Measurements from ENCODE around the gene DPH6.

DPH6 gene

GRCh38 chr15:35491173-35491572, 54.8 kb downstream of the DPH6 start:
- Histone ChIP-seq H3K4me1 (ENCODE audit: control insufficient read depth, insufficient read depth, low read depth, low read length) (no peaks in the 10 kb centered on the region), H3K23ac (ENCODE audit: low read length in 2 of 2) (no peak overlapping the region), H2BK120ac (ENCODE audit: low read depth, low read length) (no peak overlapping the region), H3K4me2 (ENCODE audit: low read length, poor library complexity, severe bottlenecking) (no peak overlapping the region), H2BK12ac (ENCODE audit: low read length in 2 of 2) (no peak overlapping the region), H3K9ac (ENCODE audit: low read length) (no peak overlapping the region), H3K4ac (ENCODE audit: low read depth in 1 of 2, low read length in 2 of 2) (no peak overlapping the region), H2BK15ac (ENCODE audit: low read depth, poor library complexity, severe bottlenecking) (no peak overlapping the region), H3K14ac (ENCODE audit: low read length in 2 of 2) (no peak overlapping the region), H2AFZ (ENCODE audit: low read depth, low read length) (no peak overlapping the region), H3K27me3 (ENCODE audit: control insufficient read depth in 1 of 2, insufficient read depth in 1 of 2, low read length in 2 of 2) (no peaks in the 10 kb centered on the region), H2AK5ac (ENCODE audit: low read length, severe bottlenecking) (no peak overlapping the region), H3K4me3 (ENCODE audit: insufficient read depth in 1 of 2, low read depth in 1 of 2, low read length in 2 of 2) (no peak overlapping the region), H4K8ac (ENCODE audit: low read length) (no peak overlapping the region), H3K9me3 (ENCODE audit: control insufficient read depth, low read length) (peaks cover 19% of the 10 kb centered on the region), H3K79me1 (replicated peaks; ENCODE audit: low read length, poor library complexity, severe bottlenecking) (peaks cover 2% of the 10 kb centered on the region), H4K91ac (ENCODE audit: low read length) (no peak overlapping the region), H3K18ac (ENCODE audit: low read depth in 1 of 2, low read length in 2 of 2) (no peak overlapping the region), H3K27ac (ENCODE audit: low read length, poor library complexity, severe bottlenecking) (no peak overlapping the region), H3K36me3 (ENCODE audit: control insufficient read depth in 1 of 2, insufficient read depth in 2 of 2, low read depth in 1 of 2, low read length in 2 of 2) (peaks cover 6 to 8% of the 10 kb centered on the region in 2 experiments), H2BK5ac (ENCODE audit: low read depth, low read length, poor library complexity, severe bottlenecking) (no peak overlapping the region)
- WGBS = 91% methylated on average over 1 of the region's 3 CpGs
- DNase-seq = no peak

- Histone ChIP-seq H2BK12ac (ENCODE audit: low read length in 2 of 2) (no peak overlapping the region), H3K18ac (ENCODE audit: low read depth in 1 of 2, low read length in 2 of 2) (no peak overlapping the region), H3K9ac (ENCODE audit: low read length) (no peak overlapping the region), H4K8ac (ENCODE audit: low read length) (no peak overlapping the region), H3K79me1 (replicated peaks; ENCODE audit: low read length, poor library complexity, severe bottlenecking) (peaks cover 2% of the 10 kb centered on the region), H3K4me3 (ENCODE audit: insufficient read depth in 1 of 2, low read depth in 1 of 2, low read length in 2 of 2) (no peak overlapping the region), H3K36me3 (ENCODE audit: control insufficient read depth in 1 of 2, insufficient read depth in 2 of 2, low read depth in 1 of 2, low read length in 2 of 2) (peaks cover 6 to 8% of the 10 kb centered on the region in 2 experiments), H2BK120ac (ENCODE audit: low read depth, low read length) (no peak overlapping the region), H3K9me3 (ENCODE audit: control insufficient read depth, low read length) (peaks cover 20% of the 10 kb centered on the region), H3K27me3 (ENCODE audit: control insufficient read depth in 1 of 2, insufficient read depth in 1 of 2, low read length in 2 of 2) (no peaks in the 10 kb centered on the region), H3K4ac (ENCODE audit: low read depth in 1 of 2, low read length in 2 of 2) (no peak overlapping the region), H3K23ac (ENCODE audit: low read length in 2 of 2) (no peak overlapping the region), H4K91ac (ENCODE audit: low read length) (no peak overlapping the region), H2BK5ac (ENCODE audit: low read depth, low read length, poor library complexity, severe bottlenecking) (no peak overlapping the region), H3K4me1 (ENCODE audit: control insufficient read depth, insufficient read depth, low read depth, low read length) (no peaks in the 10 kb centered on the region), H3K27ac (ENCODE audit: low read length, poor library complexity, severe bottlenecking) (no peak overlapping the region), H3K14ac (ENCODE audit: low read length in 2 of 2) (no peak overlapping the region), H2AK5ac (ENCODE audit: low read length, severe bottlenecking) (no peak overlapping the region), H2AFZ (ENCODE audit: low read depth, low read length) (no peak overlapping the region), H2BK15ac (ENCODE audit: low read depth, poor library complexity, severe bottlenecking) (no peak overlapping the region), H3K4me2 (ENCODE audit: low read length, poor library complexity, severe bottlenecking) (no peak overlapping the region)
- WGBS = 91% methylated on average over 4 of the region's 4 CpGs
- no peak for DNase-seq
These were observed 55.5 kb downstream of the DPH6 start for GRCh38 chr15:35490511-35490910.

GRCh38 chr15:35487417-35487816, 58.5 kb downstream of the DPH6 start:
- no peak overlapping the region for H2AFZ ChIP-seq (ENCODE audit: low read depth, low read length)
- H4K8ac ChIP-seq (ENCODE audit: low read length) = no peak overlapping the region
- H3K27me3 ChIP-seq (ENCODE audit: control insufficient read depth in 1 of 2, insufficient read depth in 1 of 2, low read length in 2 of 2) = no peaks in the 10 kb centered on the region
- no peak overlapping the region for H3K23ac ChIP-seq (ENCODE audit: low read length in 2 of 2)
- H3K14ac ChIP-seq (ENCODE audit: low read length in 2 of 2) = no peak overlapping the region
- no peak overlapping the region for H3K4me3 ChIP-seq (ENCODE audit: insufficient read depth in 1 of 2, low read depth in 1 of 2, low read length in 2 of 2)
- no peak overlapping the region for H4K91ac ChIP-seq (ENCODE audit: low read length)
- H2AK5ac ChIP-seq (ENCODE audit: low read length, severe bottlenecking) = no peak overlapping the region
- 100% methylated on average over 2 of the region's 2 CpGs for WGBS
- no peaks in the 10 kb centered on the region for H3K4me1 ChIP-seq (ENCODE audit: control insufficient read depth, insufficient read depth, low read depth, low read length)
- no peak for DNase-seq
- H2BK12ac ChIP-seq (ENCODE audit: low read length in 2 of 2) = no peak overlapping the region
- no peak overlapping the region for H2BK15ac ChIP-seq (ENCODE audit: low read depth, poor library complexity, severe bottlenecking)
- H3K18ac ChIP-seq (ENCODE audit: low read depth in 1 of 2, low read length in 2 of 2) = no peak overlapping the region
- peaks cover 6 to 8% of the 10 kb centered on the region in 2 experiments for H3K36me3 ChIP-seq (ENCODE audit: control insufficient read depth in 1 of 2, insufficient read depth in 2 of 2, low read depth in 1 of 2, low read length in 2 of 2)
- no peak overlapping the region for H2BK5ac ChIP-seq (ENCODE audit: low read depth, low read length, poor library complexity, severe bottlenecking)
- H3K9ac ChIP-seq (ENCODE audit: low read length) = no peak overlapping the region
- no peak overlapping the region for H3K27ac ChIP-seq (ENCODE audit: low read length, poor library complexity, severe bottlenecking)
- H3K79me1 ChIP-seq (replicated peaks; ENCODE audit: low read length, poor library complexity, severe bottlenecking) = peaks cover 2% of the 10 kb centered on the region
- H2BK120ac ChIP-seq (ENCODE audit: low read depth, low read length) = no peak overlapping the region
- H3K9me3 ChIP-seq (ENCODE audit: control insufficient read depth, low read length) = peaks cover 20% of the 10 kb centered on the region
- no peak overlapping the region for H3K4me2 ChIP-seq (ENCODE audit: low read length, poor library complexity, severe bottlenecking)
- H3K4ac ChIP-seq (ENCODE audit: low read depth in 1 of 2, low read length in 2 of 2) = no peak overlapping the region

GRCh38 chr15:35486296-35486695, 59.7 kb downstream of the DPH6 start:
- H2BK12ac ChIP-seq (ENCODE audit: low read length in 2 of 2) = no peak overlapping the region
- H2BK5ac ChIP-seq (ENCODE audit: low read depth, low read length, poor library complexity, severe bottlenecking) = no peak overlapping the region
- no peak overlapping the region for H2AFZ ChIP-seq (ENCODE audit: low read depth, low read length)
- H3K9ac ChIP-seq (ENCODE audit: low read length) = no peak overlapping the region
- peaks cover 2% of the 10 kb centered on the region for H3K79me1 ChIP-seq (replicated peaks; ENCODE audit: low read length, poor library complexity, severe bottlenecking)
- H3K36me3 ChIP-seq (ENCODE audit: control insufficient read depth in 1 of 2, insufficient read depth in 2 of 2, low read depth in 1 of 2, low read length in 2 of 2) = peaks cover 6 to 8% of the 10 kb centered on the region in 2 experiments
- H3K23ac ChIP-seq (ENCODE audit: low read length in 2 of 2) = no peak overlapping the region
- no peak overlapping the region for H3K14ac ChIP-seq (ENCODE audit: low read length in 2 of 2)
- no peak overlapping the region for H3K4me2 ChIP-seq (ENCODE audit: low read length, poor library complexity, severe bottlenecking)
- H3K4me1 ChIP-seq (ENCODE audit: control insufficient read depth, insufficient read depth, low read depth, low read length) = no peaks in the 10 kb centered on the region
- no peak overlapping the region for H3K4ac ChIP-seq (ENCODE audit: low read depth in 1 of 2, low read length in 2 of 2)
- H3K27ac ChIP-seq (ENCODE audit: low read length, poor library complexity, severe bottlenecking) = no peak overlapping the region
- no peak overlapping the region for H2AK5ac ChIP-seq (ENCODE audit: low read length, severe bottlenecking)
- no peak overlapping the region for H4K91ac ChIP-seq (ENCODE audit: low read length)
- DNase-seq = no peak
- H2BK120ac ChIP-seq (ENCODE audit: low read depth, low read length) = no peak overlapping the region
- WGBS = 92% methylated on average over 1 of the region's 1 CpG
- no peak overlapping the region for H2BK15ac ChIP-seq (ENCODE audit: low read depth, poor library complexity, severe bottlenecking)
- H3K27me3 ChIP-seq (ENCODE audit: control insufficient read depth in 1 of 2, insufficient read depth in 1 of 2, low read length in 2 of 2) = no peaks in the 10 kb centered on the region
- no peak overlapping the region for H3K4me3 ChIP-seq (ENCODE audit: insufficient read depth in 1 of 2, low read depth in 1 of 2, low read length in 2 of 2)
- H4K8ac ChIP-seq (ENCODE audit: low read length) = no peak overlapping the region
- H3K9me3 ChIP-seq (ENCODE audit: control insufficient read depth, low read length) = peaks cover 20% of the 10 kb centered on the region
- no peak overlapping the region for H3K18ac ChIP-seq (ENCODE audit: low read depth in 1 of 2, low read length in 2 of 2)
